NCI-H82 (cell line): ENCODE measurements around the gene ZNF263.

ENCODE experiments used
- DNase-seq: peaks from one replicate; lab custom pipeline; 2025; lab: John Stamatoyannopoulos, UW

ZNF263 gene

GRCh38 chr16:3327514-3327913 is 44.2 kb downstream of the ZNF263 start:
- no peak for DNase-seq

DNA sequence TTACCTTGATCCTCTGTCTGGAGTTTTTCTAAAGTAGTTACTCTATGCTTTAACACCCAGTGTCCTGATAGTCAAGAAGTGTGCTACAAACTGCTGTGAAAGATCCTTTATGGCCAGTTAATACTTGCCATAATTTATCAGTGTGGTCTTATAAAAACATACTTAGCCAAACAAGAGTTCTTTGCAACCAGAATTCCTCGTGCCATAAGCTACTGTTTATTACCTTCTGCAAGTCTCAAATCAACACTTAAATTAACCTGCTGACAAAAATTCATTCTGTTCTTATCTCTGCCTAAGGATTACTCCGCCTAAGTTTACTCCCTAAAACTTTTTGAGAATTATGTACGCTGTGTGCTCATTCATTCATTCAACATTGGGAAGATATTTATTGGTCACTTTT is 44.8 kb downstream of the ZNF263 start:
- DNase-seq, result no peak

DNA sequence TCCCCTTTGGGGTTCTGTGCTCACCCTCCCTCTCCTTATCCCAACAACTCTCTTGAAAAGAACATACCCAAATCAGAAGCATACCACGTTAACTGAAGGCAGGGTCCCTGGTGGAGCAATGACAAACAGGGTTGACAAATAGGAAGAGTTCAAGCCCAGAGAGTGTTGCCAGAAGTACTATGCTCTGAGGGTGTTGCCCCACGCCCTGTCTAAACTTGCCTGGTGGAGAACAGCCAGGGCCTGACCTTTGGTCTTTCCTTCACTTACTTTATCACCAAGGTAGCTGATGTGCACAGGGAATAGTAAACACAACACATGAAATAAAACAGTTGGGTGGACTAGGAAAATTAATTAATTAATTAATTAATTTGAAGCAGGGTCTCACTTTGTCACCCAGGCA is 45.4 kb downstream of the ZNF263 start:
- DNase-seq, result no peak
